ENCODE data around the gene GNL1.
A peak's percentile ranks its signal among the peaks of the same experiment; 100 is the strongest.

GNL1 gene

GRCh38 chr6:30556066-30556905 lies at the start of gene GNL1:
TSS of gene GNL1 (minus strand) at chr6:30556489. CDS start at chr6:30556203, 286 bp downstream.
- DNase-seq = peak; percentile 95

- DNase-seq = no peak
Measured at GRCh38 chr6:30603961-30604360, 47.7 kb upstream of the GNL1 start.

- DNase-seq = no peak
Measured at GRCh38 chr6:30601815-30602641, 45.7 kb upstream of the GNL1 start.

GRCh38 chr6:30601436-30601814 lies 45.1 kb upstream of the GNL1 start:
- DNase-seq = no peak

- DNase-seq = no peak
Measured at GRCh38 chr6:30600451-30600961, 44.2 kb upstream of the GNL1 start.

GRCh38 chr6:30599625-30600324 lies 43.5 kb upstream of the GNL1 start:
- no peak for DNase-seq

GRCh38 chr6:30598912-30599624 lies 42.8 kb upstream of the GNL1 start:
- no peak for DNase-seq

- peak; percentile 52 for DNase-seq
Measured at GRCh38 chr6:30597315-30598144, 41.2 kb upstream of the GNL1 start.

- no peak for DNase-seq
Measured at GRCh38 chr6:30592287-30592686, 36.0 kb upstream of the GNL1 start.

GRCh38 chr6:30591008-30591407 lies 34.7 kb upstream of the GNL1 start:
- no peak for DNase-seq

- DNase-seq = no peak
Measured at GRCh38 chr6:30590509-30590908, 34.2 kb upstream of the GNL1 start.

- DNase-seq = no peak
Measured at GRCh38 chr6:30589754-30590358, 33.6 kb upstream of the GNL1 start.

- DNase-seq = no peak
Measured at GRCh38 chr6:30583921-30584320, 27.6 kb upstream of the GNL1 start.

GRCh38 chr6:30578051-30578450 lies 21.8 kb upstream of the GNL1 start:
- DNase-seq = no peak

GRCh38 chr6:30573113-30573512 lies 16.8 kb upstream of the GNL1 start:
- no peak for DNase-seq

GRCh38 chr6:30572148-30572547 lies 15.9 kb upstream of the GNL1 start:
- DNase-seq = no peak

- no peak for DNase-seq
Measured at GRCh38 chr6:30571762-30572082, 15.4 kb upstream of the GNL1 start.

- DNase-seq = peak; percentile 96
Measured at GRCh38 chr6:30571075-30571761, 14.9 kb upstream of the GNL1 start, which contains the start of gene ABCF1. TSS of gene ABCF1 (plus strand) at chr6:30571442. CDS start at chr6:30571488, 46 bp downstream.

- no peak for DNase-seq
Measured at GRCh38 chr6:30570740-30571074, 14.4 kb upstream of the GNL1 start.

GRCh38 chr6:30570263-30570662 lies 14.0 kb upstream of the GNL1 start:
- DNase-seq = no peak

- DNase-seq = peak; percentile 28
Measured at GRCh38 chr6:30568245-30568644, 12.0 kb upstream of the GNL1 start.

Measured in NCI-H146 (cell line).